HEK293T (cell line): ENCODE data around the gene DIAPH3.

ENCODE experiments used
- HDGF ChIP-seq: fragments of 450-650 bp; IDR thresholded peaks from 2 replicates; pipeline ENCODE4 v1.6.1; 2017; ENCODE audit warnings: antibody characterized with exemption, borderline replicate concordance
- LEF1 ChIP-seq: fragments of 450-650 bp; IDR thresholded peaks from 2 replicates; pipeline ENCODE4 v1.6.1; 2017; ENCODE audit warnings: mild to moderate bottlenecking, borderline replicate concordance
- SP1 ChIP-seq: fragments of 450-650 bp; IDR thresholded peaks from 2 replicates; pipeline ENCODE4 v1.6.1; 2017

DNA sequence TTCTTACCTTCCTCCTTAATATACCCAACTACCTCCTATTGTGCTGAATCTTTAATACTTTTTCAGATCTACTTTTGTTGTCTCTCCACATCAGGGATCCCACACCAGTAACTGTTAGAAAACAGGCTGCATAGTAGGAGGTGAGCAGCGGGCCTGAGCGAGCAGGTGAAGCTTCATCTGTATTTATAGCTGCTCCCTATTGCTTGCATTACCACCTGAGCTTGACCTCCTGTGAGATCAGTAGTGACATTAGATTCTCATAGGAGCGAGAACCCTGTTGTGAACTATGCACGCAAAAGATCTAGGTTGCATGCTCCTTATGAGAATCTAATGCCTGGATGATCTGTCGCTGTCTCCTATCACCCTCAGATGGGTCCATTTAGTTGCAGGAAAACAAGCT, 279.8 kb downstream of the DIAPH3 start:
- TF ChIP-seq HDGF (no peak), LEF1 (no peak), SP1 (no peak)
